K562 treated with DMSO at 1 percent for 48 hours (cell line): ENCODE measurements around the gene RHPN2. TPM values are rescaled to one million over a fixed set of nuclear protein-coding genes. Genes with fewer than 3 reads are reported as not detected.

Experiments used
- total RNA-seq: library from RNA; unstranded; fragments of 300-600 nt; gene quantifications from 2 replicates; pipeline ENCODE4 v1.2.3, GENCODE V29; 2022; ENCODE audit warnings: low replicate concordance; ENCODE audit errors: extremely low read depth

The RHPN2 gene
- not detected in 2 replicates for total RNA-seq

GRCh38 chr19:33064792-33065550 lies at the start of gene RHPN2:
TSS of gene RHPN2 (minus strand) at chr19:33064888. CDS start at chr19:33064852, 36 bp downstream.

DNA sequence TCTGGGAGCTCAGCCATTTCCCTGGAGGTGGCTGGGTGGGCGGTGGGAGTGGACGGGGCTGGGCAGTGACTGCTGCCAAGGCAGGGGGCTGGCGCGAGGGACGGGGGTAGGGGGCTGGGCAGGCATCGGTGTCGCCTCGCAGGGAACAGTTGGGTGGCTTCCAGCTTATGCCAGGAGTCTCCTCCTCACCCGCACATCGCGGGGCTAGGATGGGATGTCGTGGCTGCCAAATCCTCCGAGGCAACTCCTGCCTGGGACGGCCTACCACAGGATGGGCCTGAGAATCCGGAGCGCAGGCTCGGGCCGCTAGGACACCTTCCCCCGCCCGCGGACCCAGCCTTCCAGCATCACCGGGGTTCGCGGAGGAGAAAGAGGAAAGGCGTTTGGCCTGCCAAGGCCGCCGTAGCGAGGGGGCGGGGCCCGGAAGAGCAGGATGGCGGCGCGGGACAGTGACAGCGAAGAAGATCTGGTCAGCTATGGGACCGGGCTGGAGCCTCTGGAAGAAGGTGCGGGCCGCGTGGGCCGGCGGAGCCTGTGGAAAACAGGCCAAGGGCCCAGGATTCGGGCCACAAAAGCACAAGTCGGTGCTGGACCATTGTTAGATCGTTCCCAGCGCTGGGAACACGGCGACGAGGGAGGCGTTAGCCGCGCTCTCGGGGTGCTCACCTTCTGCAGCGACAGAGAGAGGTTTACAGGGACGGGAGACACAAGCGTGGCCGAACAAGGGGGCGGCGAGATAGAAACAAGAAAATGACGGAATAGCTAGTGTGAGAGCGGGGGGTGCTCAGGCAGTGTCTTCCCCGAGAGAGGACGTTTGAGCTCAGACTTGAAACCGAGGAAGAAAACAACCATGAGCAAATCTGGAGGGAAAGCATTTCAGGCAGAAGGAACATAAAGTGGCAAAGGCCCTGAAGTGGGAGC lies 16.3 kb upstream of the RHPN2 start, which contains the start of gene GPATCH1:
GPATCH1 (plus strand) TSS at position 421 of the 921 bp plus-strand sequence; CDS start at position 434, 13 bp downstream.

GRCh38 chr19:32971715-32972540 lies 92.8 kb downstream of the RHPN2 start, which contains the start of the genes CEP89 and FAAP24:
TSS of gene CEP89 (minus strand) at chr19:32971958. CDS start at chr19:32971874, 84 bp downstream.
TSS of gene FAAP24 (plus strand) at chr19:32972242. CDS start at chr19:32973197, 955 bp downstream.

Other genes starting within 250 kb of the RHPN2 start
- gene SLC7A9, start 195.1 kb downstream of the RHPN2 start, total RNA-seq: not detected in 2 replicates
- not detected in 2 replicates for gene CEP89, start 92.9 kb downstream of the RHPN2 start, total RNA-seq
- not detected in 2 replicates for gene FAAP24, start 92.6 kb downstream of the RHPN2 start, total RNA-seq
- gene GPATCH1, start 16.3 kb upstream of the RHPN2 start, total RNA-seq: not detected in 2 replicates
- not detected in 2 replicates for gene WDR88, start 67.2 kb upstream of the RHPN2 start, total RNA-seq
- not detected in 2 replicates for gene LRP3, start 129.4 kb upstream of the RHPN2 start, total RNA-seq
- gene SLC7A10, start 161.0 kb upstream of the RHPN2 start, total RNA-seq: not detected in 2 replicates
- not detected in 2 replicates for gene CEBPA, start 237.6 kb upstream of the RHPN2 start, total RNA-seq